ENCODE measurements around the gene DNAI7. TPM values are rescaled to one million over a fixed set of nuclear protein-coding genes. Genes with fewer than 3 reads are reported as not detected.

The DNAI7 gene, protein sequence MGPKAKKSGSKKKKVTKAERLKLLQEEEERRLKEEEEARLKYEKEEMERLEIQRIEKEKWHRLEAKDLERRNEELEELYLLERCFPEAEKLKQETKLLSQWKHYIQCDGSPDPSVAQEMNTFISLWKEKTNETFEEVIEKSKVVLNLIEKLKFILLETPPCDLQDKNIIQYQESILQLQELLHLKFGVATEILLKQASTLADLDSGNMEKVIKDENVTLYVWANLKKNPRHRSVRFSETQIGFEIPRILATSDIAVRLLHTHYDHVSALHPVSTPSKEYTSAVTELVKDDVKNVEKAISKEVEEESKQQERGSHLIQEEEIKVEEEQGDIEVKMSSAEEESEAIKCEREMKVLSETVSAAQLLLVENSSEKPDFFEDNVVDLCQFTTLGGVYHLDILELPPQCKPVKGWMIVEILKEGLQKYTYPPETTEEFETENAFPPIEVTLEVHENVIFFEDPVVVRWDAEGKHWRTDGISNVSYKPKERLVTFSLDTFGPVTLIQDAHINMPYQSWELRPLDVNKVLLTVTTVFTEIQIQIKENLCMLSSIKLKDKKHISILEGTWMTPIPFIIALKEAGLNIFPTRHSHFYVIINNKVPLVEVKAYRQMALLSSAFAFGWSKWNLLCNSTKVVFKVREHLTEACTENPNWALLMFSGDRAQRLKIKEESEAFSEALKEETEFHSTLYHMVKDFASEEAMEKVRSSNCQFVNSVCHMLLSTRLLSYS
- not detected in 2 replicates for total RNA-seq

DNA sequence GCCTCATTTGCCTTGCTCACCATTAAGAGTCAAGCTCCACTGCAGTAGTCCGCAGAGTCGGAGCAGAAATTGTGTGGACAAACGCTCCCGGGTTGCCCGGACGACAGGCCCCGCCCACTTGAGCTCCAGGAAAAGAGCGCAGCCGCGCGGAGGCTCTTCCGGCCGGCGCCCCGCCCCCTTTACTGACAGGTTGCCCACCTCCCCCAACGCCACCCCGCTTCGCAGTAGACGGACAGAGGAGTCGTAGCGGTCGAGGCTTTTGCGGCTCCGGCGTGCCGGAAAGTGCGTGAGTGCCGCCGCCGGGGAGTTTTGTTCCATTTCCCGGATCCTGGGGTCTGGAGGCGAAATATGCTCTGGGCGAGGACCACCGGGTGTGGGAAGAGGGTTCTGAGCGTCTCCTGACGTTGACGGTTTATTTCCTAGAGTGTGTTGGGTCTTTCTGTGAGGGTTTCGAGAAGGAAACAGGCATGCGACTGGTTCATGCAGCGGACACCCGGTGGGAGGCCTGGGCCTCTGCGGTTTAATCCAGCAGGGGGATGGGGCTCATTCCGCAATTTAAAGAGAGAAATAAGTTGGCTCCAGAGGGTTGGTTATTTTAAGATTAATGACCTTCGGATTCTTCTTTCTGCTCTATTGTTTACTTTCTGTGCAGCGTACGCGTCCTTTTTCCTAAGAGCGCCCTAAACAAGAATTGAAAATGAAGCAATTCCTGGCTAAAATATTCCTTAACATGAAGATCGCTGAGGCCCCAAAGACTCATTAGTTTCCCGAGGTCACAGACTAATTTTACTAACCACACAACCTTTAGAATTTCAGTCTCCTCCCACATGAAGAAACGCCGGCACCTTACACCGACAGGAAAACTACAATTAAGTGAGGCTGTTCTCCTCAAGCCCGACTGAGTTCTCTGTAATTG, at the start of gene DNAI7, which contains the start of gene ETFRF1:
DNAI7 (minus strand) TSS at position 105 of the 916 bp plus-strand sequence; CDS start at position 23, 82 bp downstream.
ETFRF1 (plus strand) TSS at position 182 of the 916 bp plus-strand sequence. CDS start 8,720 bp downstream, outside the sequence.

Other genes starting within 250 kb of the DNAI7 start
- 99.9 and 100 TPM in 2 replicates for gene BCAT1, start 246.1 kb downstream of the DNAI7 start, total RNA-seq
- gene ETFRF1, start 77 bp upstream of the DNAI7 start, total RNA-seq = 14.4 and 24.9 TPM in 2 replicates
- 8.9 and 11.8 TPM in 2 replicates for gene KRAS, start 55.8 kb upstream of the DNAI7 start, total RNA-seq

Measured in mammary microvascular endothelial cell (primary cell).